Gastrocnemius medialis (tissue), 4 donors: Measurements from ENCODE around the gene VWDE.

Experiments
- POLR2A ChIP-seq, 2 donors: fragments of 450-650 bp; IDR thresholded peaks; one replicate each; pipeline ENCODE4 v1.6.1; 2017; ENCODE audit warnings: antibody characterized with exemption in 2 of 2, mild to moderate bottlenecking in 2 of 2, moderate library complexity in 2 of 2
- TF ChIP-seq, protein P1 (sequence below), 5 experiments: fragments of 450-650 bp in 3 of 5; fragments of 200-600 bp in 2 of 5; sonication (generic) in 2 of 5; IDR thresholded peaks in 4 of 5; conservative IDR thresholded peaks in 1 of 5; 1 replicate in 4 of 5; 2 replicates in 1 of 5; pipeline ENCODE4 v1.5.1; 2016 to 2019; ENCODE audit warnings: antibody characterized with exemption in 5 of 5, mild to moderate bottlenecking in 3 of 5, moderate library complexity in 3 of 5

DNA sequence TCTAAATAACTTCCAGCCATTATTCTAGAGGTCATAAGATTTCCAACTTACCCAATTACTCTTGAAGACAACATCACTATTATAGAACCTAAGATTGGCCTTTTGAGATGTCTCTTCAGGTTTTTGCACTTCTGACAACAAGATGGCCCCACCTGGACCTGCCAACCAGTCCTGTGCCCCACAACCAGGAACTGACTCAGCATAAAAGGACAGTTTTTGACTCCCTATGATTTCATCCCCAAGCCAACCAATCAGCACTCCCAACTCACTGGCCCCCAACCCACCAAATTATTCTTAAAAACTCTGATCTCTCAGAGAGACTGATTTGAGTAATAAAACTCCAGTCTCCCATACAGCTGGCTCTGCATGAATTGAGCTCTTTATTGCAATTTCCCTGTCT lies 98.2 kb downstream of the VWDE start:
- no peak for TF ChIP-seq POLR2A (IDR thresholded peaks at IDR 0.05)
- TF ChIP-seq, protein P1, sequence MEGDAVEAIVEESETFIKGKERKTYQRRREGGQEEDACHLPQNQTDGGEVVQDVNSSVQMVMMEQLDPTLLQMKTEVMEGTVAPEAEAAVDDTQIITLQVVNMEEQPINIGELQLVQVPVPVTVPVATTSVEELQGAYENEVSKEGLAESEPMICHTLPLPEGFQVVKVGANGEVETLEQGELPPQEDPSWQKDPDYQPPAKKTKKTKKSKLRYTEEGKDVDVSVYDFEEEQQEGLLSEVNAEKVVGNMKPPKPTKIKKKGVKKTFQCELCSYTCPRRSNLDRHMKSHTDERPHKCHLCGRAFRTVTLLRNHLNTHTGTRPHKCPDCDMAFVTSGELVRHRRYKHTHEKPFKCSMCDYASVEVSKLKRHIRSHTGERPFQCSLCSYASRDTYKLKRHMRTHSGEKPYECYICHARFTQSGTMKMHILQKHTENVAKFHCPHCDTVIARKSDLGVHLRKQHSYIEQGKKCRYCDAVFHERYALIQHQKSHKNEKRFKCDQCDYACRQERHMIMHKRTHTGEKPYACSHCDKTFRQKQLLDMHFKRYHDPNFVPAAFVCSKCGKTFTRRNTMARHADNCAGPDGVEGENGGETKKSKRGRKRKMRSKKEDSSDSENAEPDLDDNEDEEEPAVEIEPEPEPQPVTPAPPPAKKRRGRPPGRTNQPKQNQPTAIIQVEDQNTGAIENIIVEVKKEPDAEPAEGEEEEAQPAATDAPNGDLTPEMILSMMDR (IDR thresholded peaks at IDR 0.05 in 4 of 5, conservative IDR thresholded peaks at IDR 0.05 in 1 of 5): no peak
